Fibroblast of skin of right quadriceps (primary cell): ENCODE measurements around the gene ZNF782.
"Not testable (repeated sequence)": the region's sequence is repeated elsewhere in the genome, so short reads cannot be mapped to it uniquely, and the experiment has no call there.

Source experiments
- DNase-seq: peaks from one replicate; pipeline ENCODE4 v3.0.0-alpha.2; 2013

The ZNF782 gene

GRCh38 chr9:96852676-96853075 lies 1.6 kb downstream of the ZNF782 start:
- no peak for DNase-seq

GRCh38 chr9:96844040-96844439 lies 10.3 kb downstream of the ZNF782 start:
- no peak for DNase-seq

DNA sequence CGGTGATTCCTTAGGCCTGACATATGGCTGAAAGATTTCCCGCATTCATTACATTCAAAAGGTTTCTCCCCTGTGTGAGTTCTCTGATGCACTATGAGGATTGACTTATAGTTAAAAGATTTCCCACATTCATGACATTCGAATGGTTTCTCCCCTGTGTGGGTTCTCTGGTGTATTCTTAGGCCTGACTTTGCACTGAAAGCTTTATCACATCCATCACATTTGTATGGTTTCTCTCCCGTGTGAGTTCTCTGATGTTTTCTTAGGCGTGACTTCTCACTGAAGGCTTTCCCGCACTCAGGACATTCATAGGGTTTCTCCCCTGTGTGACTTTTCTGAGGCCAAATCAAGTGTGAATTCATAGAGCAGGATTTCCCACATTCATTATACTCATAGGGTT lies 35.8 kb downstream of the ZNF782 start:
- no peak for DNase-seq

DNA sequence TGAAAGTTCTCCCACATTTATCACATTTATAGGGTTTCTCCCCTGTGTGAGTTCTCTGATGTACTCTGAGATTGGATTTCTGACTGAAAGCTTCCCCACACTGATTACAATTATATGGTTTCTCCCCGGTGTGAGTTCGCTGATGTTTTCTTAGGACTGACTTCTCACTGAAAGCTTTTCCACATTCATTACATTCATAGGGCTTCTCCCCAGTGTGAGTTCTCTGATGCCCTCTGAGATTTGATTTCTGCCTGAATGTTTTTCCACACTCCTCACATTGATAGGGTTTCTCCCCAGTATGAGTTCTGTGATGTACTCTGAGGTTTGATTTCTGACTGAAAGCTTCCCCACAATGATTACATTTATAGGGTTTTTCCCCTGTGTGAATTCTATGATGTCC lies 36.3 kb downstream of the ZNF782 start:
- no peak for DNase-seq

GRCh38 chr9:96813607-96814006 lies 40.7 kb downstream of the ZNF782 start:
- DNase-seq = no peak

- DNase-seq = not testable (repeated sequence)
These were observed 55.4 kb downstream of the ZNF782 start for GRCh38 chr9:96798959-96799358.

- no peak for DNase-seq
These were observed 70.3 kb downstream of the ZNF782 start for GRCh38 chr9:96784021-96784420.

- no peak for DNase-seq
These were observed 72.1 kb downstream of the ZNF782 start for GRCh38 chr9:96782235-96782634.

DNA sequence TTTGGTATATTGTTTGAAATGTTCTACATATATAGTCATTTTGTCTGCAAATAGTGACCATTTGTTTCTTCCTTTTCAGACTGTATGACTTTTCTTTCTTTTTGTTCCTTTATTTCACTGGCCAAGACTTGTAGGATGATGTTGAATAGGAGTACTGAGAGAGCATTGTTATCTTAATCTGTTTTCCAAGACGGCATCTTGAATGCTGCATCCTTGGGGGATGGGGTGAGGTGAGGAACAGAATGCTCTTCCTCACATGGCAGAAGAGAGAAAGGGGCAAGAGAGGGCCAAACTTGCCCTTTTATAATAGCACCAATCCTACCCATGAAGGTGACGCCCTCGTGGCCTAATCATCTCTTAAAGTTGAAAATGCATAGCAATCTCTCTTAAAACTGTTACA lies 72.8 kb downstream of the ZNF782 start:
- DNase-seq = no peak

- no peak for DNase-seq
These were observed 75.2 kb downstream of the ZNF782 start for GRCh38 chr9:96779089-96779488.

DNA sequence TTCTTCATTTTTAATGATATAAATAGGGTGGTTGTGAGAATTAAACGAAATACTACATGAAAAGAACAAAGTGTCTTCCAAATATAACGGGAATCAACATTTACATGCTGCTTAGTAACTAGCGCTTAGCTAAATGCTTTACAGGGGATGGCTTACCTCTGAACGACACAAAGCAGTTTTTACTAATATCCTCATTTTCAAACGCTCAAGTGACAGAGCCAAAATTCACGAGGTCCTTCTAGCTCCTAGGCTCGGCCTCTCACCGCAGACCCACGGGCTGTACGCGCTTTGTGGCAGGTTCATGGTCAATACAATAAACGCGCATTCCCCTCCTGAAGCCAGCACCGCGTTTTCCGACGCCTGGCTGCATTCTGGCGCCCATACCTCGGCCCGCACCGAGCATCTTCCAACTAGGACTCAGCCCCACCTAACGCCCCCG lies 76.9 kb downstream of the ZNF782 start:
- no peak for DNase-seq

DNA sequence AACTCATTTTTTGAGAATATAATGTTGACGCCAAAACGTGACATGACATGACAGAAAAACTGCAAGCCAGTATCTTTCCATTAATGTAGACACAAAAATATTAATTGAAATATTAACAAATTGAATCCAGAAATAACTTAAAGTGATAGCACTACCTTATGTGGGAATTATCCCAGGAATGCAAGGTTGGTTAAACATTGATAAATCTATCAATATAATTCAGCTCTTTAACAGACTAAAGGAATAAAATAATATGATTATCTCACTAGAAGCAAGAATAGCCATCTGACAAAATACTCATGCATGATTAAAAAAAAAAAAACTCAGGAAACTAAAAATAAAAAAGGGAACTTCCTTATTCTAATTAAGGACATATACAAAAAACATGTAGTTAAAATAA lies 83.2 kb downstream of the ZNF782 start:
- DNase-seq = no peak

GRCh38 chr9:96769989-96770388 lies 84.3 kb downstream of the ZNF782 start:
- DNase-seq = no peak
